ENCODE data around the gene PCDHGA1. TPM values are rescaled to one million over a fixed set of nuclear protein-coding genes. Genes with fewer than 3 reads are reported as not detected.

The PCDHGA1 gene
- total RNA-seq, 1 donor from 2014 or later, result 0.13 TPM

Other genes with a start within 250 kb of the PCDHGA1 start
- 91.5 and 92.7 TPM in 2 replicates for gene PCDHB2, start 235.9 kb upstream of the PCDHGA1 start, total RNA-seq
- 8.8 and 11.1 TPM in 2 replicates for gene PCDHB3, start 230.0 kb upstream of the PCDHGA1 start, total RNA-seq
- gene PCDHB4, start 208.7 kb upstream of the PCDHGA1 start, total RNA-seq, result 2.9 and 4.1 TPM in 2 replicates
- 6.4 and 7.5 TPM in 2 replicates for gene PCDHB5, start 195.3 kb upstream of the PCDHGA1 start, total RNA-seq
- gene PCDHB6, start 180.5 kb upstream of the PCDHGA1 start, total RNA-seq, result 1.4 and 1.6 TPM in 2 replicates
- 1.1 and 1.2 TPM in 2 replicates for gene PCDHB7, start 157.9 kb upstream of the PCDHGA1 start, total RNA-seq
- 0.81 and 1.1 TPM in 2 replicates for gene PCDHB8, start 152.7 kb upstream of the PCDHGA1 start, total RNA-seq
- 9.0 and 10.8 TPM in 2 replicates for gene PCDHB16, start 148.1 kb upstream of the PCDHGA1 start, total RNA-seq
- 3.4 and 4.3 TPM in 2 replicates for gene PCDHB9, start 143.4 kb upstream of the PCDHGA1 start, total RNA-seq
- gene PCDHB10, start 138.2 kb upstream of the PCDHGA1 start, total RNA-seq, result 7.8 and 8.2 TPM in 2 replicates
- 1.9 and 2.4 TPM in 2 replicates for gene PCDHB11, start 130.9 kb upstream of the PCDHGA1 start, total RNA-seq
- gene PCDHB12, start 121.8 kb upstream of the PCDHGA1 start, total RNA-seq, result 1.9 and 2.2 TPM in 2 replicates
- gene PCDHB13, start 116.6 kb upstream of the PCDHGA1 start, total RNA-seq, result 2.2 and 2.4 TPM in 2 replicates
- 8.8 and 9.0 TPM in 2 replicates for gene PCDHB14, start 107.2 kb upstream of the PCDHGA1 start, total RNA-seq
- gene PCDHB15, start 85.1 kb upstream of the PCDHGA1 start, total RNA-seq, result 4.3 and 4.4 TPM in 2 replicates
- 0.50 and 0.81 TPM in 2 replicates for gene SLC25A2, start 26.5 kb upstream of the PCDHGA1 start, total RNA-seq
- gene TAF7, start 9.7 kb upstream of the PCDHGA1 start, total RNA-seq, result 78.7 and 83.8 TPM in 2 replicates
- gene PCDHGA2, start 8.2 kb downstream of the PCDHGA1 start, total RNA-seq, result 0.21 TPM in 1 of 2 replicates, not detected in the other
- gene PCDHGA3, start 13.3 kb downstream of the PCDHGA1 start, total RNA-seq, result not detected in 2 replicates
- 1.4 and 1.8 TPM in 2 replicates for gene PCDHGB1, start 19.6 kb downstream of the PCDHGA1 start, total RNA-seq
- 0.27 and 0.47 TPM in 2 replicates for gene PCDHGA4, start 24.5 kb downstream of the PCDHGA1 start, total RNA-seq
- gene PCDHGB2, start 29.5 kb downstream of the PCDHGA1 start, total RNA-seq, result 0.50 and 0.59 TPM in 2 replicates
- gene PCDHGA5, start 33.6 kb downstream of the PCDHGA1 start, total RNA-seq, result 0.13 and 0.16 TPM in 2 replicates
- gene PCDHGB3, start 39.7 kb downstream of the PCDHGA1 start, total RNA-seq, result 0.19 and 0.29 TPM in 2 replicates
- 0.18 and 0.21 TPM in 2 replicates for gene PCDHGA6, start 43.4 kb downstream of the PCDHGA1 start, total RNA-seq
- 0.11 TPM in 1 of 2 replicates, not detected in the other for gene PCDHGA7, start 52.2 kb downstream of the PCDHGA1 start, total RNA-seq
- 10.8 and 11.9 TPM in 2 replicates for gene PCDHGB4, start 57.2 kb downstream of the PCDHGA1 start, total RNA-seq
- 0.34 and 0.51 TPM in 2 replicates for gene PCDHGA8, start 62.1 kb downstream of the PCDHGA1 start, total RNA-seq
- gene PCDHGB5, start 67.4 kb downstream of the PCDHGA1 start, total RNA-seq, result 0.97 and 1.3 TPM in 2 replicates
- 1.6 and 1.9 TPM in 2 replicates for gene PCDHGA9, start 72.3 kb downstream of the PCDHGA1 start, total RNA-seq
- 70.2 and 71.5 TPM in 2 replicates for gene PCDHGB6, start 77.5 kb downstream of the PCDHGA1 start, total RNA-seq
- gene PCDHGA10, start 82.5 kb downstream of the PCDHGA1 start, total RNA-seq, result 22.4 and 24.0 TPM in 2 replicates
- 6.2 and 8.8 TPM in 2 replicates for gene PCDHGB7, start 87.2 kb downstream of the PCDHGA1 start, total RNA-seq
- gene PCDHGA11, start 90.5 kb downstream of the PCDHGA1 start, total RNA-seq, result 1.9 and 2.2 TPM in 2 replicates
- gene PCDHGA12, start 100.0 kb downstream of the PCDHGA1 start, total RNA-seq, result 2.0 and 2.1 TPM in 2 replicates
- gene PCDHGC3, start 145.5 kb downstream of the PCDHGA1 start, total RNA-seq, result 92.4 and 99.9 TPM in 2 replicates
- 2.8 and 3.7 TPM in 2 replicates for gene PCDHGC4, start 154.5 kb downstream of the PCDHGA1 start, total RNA-seq
- gene PCDHGC5, start 158.6 kb downstream of the PCDHGA1 start, total RNA-seq, result 1.4 and 1.9 TPM in 2 replicates

Measured in osteocyte (in vitro differentiated cells).